Nephron progenitor cell (in vitro differentiated cells): ENCODE results near the gene GCK.

Experiments
- DNase-seq: peaks from one replicate; pipeline ENCODE4 v3.0.0; 2021
- H3K27ac Mint-ChIP-seq: 2 replicates; pipeline ENCODE4 v1.8.0; 2021; ENCODE audit warnings: mild to moderate bottlenecking, moderate library complexity, mixed read lengths
- H3K27me3 Mint-ChIP-seq: 2 replicates; pipeline ENCODE4 v1.8.0; 2021; ENCODE audit warnings: mild to moderate bottlenecking, low read depth, mixed read lengths; ENCODE audit not compliant: poor library complexity
- H3K36me3 Mint-ChIP-seq: 2 replicates; pipeline ENCODE4 v1.8.0; 2021; ENCODE audit warnings: low read depth, mixed read lengths
- H3K4me1 Mint-ChIP-seq: 2 replicates; pipeline ENCODE4 v1.8.0; 2021; ENCODE audit warnings: mixed read lengths
- H3K4me3 Mint-ChIP-seq: 2 replicates; pipeline ENCODE4 v1.8.0; 2021; ENCODE audit warnings: mild to moderate bottlenecking, moderate library complexity, mixed read lengths
- H3K9me3 Mint-ChIP-seq: 2 replicates; pipeline ENCODE4 v1.8.0; 2021; ENCODE audit warnings: mild to moderate bottlenecking, moderate library complexity, mixed read lengths
- TF ChIP-seq, protein P1 (sequence below): fragments of 200-600 bp; sonication (generic); IDR thresholded peaks from 2 replicates; pipeline ENCODE4 v1.5.0; 2021; ENCODE audit warnings: antibody characterized with exemption

GCK gene

DNA sequence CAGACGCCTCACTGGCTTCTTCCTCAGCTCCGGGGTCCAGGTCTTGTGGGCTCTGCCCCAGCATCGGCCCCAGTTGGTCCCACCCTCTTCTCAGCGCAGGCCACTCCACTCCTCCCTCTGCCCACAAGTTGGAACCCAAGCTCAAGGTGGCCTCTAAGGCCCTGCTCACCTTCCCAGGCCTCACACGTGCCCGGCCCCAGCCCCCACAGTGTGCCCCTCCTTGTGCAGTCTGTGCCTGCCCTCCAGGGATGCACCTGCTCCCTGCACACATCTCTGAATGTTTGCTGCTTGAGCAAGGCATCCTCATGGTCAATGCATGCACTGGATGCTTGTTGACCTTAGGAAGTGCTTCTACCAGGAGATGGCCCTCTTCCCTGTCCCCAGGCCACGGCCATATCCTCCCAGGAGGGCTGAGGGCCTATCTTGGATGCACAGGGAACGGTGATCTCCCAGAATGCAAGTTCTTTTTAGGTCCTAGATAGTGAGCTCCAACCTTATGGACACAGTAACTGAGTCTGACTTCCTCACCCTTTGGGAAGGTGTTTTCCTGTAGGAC is 92.8 kb downstream of the GCK start:
- TF ChIP-seq, protein P1, sequence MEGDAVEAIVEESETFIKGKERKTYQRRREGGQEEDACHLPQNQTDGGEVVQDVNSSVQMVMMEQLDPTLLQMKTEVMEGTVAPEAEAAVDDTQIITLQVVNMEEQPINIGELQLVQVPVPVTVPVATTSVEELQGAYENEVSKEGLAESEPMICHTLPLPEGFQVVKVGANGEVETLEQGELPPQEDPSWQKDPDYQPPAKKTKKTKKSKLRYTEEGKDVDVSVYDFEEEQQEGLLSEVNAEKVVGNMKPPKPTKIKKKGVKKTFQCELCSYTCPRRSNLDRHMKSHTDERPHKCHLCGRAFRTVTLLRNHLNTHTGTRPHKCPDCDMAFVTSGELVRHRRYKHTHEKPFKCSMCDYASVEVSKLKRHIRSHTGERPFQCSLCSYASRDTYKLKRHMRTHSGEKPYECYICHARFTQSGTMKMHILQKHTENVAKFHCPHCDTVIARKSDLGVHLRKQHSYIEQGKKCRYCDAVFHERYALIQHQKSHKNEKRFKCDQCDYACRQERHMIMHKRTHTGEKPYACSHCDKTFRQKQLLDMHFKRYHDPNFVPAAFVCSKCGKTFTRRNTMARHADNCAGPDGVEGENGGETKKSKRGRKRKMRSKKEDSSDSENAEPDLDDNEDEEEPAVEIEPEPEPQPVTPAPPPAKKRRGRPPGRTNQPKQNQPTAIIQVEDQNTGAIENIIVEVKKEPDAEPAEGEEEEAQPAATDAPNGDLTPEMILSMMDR, result no peak
- Mint-ChIP-seq H3K9me3 (peaks cover 3% of the 10 kb centered on the region), H3K27me3 (peaks cover 12% of the 10 kb centered on the region), H3K4me1 (peaks cover 40% of the 10 kb centered on the region), H3K36me3 (no peaks in the 10 kb centered on the region), H3K27ac (no peak overlapping the region), H3K4me3 (no peak overlapping the region)
- no peak for DNase-seq

DNA sequence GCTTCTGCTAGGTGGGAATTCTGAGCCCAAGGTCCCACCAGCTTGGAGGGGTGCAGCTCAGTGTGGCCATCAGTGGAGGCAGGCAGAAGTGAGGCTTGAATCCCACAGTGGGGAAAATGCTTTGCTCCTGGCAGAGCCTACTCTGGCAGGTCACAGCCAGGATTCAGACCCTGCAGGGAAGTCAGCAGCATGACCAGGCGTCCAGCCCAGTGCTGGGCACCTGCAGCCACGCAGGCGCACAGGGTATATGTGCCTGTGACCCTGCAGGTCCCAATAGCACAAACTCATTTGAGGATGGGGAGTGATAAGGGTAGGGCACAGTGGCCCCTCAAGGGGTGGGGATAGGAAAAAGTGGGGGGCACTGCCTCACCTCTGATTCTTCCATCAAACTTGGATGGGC is 93.5 kb downstream of the GCK start:
- TF ChIP-seq, protein P1, result no peak
- peaks cover 38% of the 10 kb centered on the region for H3K4me1 Mint-ChIP-seq
- DNase-seq, result no peak

DNA sequence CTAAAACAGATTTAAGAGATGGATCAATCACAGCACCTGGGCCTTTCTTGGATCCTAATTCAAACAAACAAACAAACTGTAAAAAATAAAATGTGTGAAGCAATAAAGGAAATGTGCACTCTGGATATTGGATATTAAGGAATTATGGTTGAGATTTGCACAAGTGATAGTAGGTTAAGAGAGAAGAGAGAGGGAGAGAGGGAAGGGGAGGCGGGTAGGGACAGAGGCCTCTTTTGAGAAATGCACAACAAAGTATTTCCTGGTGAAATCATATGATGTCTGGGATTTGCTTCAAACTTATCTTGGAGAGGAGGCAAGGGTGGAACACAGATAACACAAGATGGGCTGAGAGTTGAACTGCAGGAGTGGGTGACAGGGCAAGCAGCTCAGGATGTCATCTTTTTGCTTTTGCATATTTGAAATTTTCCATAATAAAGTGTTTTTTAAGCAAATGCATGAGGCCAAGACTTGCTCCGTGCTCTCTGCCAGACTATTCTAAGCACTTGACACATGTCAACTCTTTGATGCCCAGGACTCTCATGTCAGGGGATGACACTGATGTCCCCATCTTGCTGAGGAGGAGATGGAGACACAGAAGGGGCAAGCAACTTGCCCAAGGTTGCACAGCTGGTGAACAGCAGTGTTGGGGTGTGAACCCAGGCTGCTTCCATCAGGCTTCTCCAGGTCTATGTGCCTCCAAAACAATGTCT is 94.2 kb downstream of the GCK start:
- Mint-ChIP-seq H3K27ac (no peak overlapping the region), H3K27me3 (peaks cover 16% of the 10 kb centered on the region), H3K4me3 (no peak overlapping the region), H3K4me1 (peaks cover 31% of the 10 kb centered on the region), H3K36me3 (no peaks in the 10 kb centered on the region), H3K9me3 (peaks cover 3% of the 10 kb centered on the region)
- TF ChIP-seq, protein P1, result no peak
- DNase-seq, result no peak

More for the DNA sequence above, 93.5 kb downstream of the GCK start:
- H3K9me3 Mint-ChIP-seq, result peaks cover 3% of the 10 kb centered on the region
- no peak overlapping the region for H3K4me3 Mint-ChIP-seq
- H3K27me3 Mint-ChIP-seq, result peaks cover 14% of the 10 kb centered on the region
- no peak overlapping the region for H3K27ac Mint-ChIP-seq
- no peaks in the 10 kb centered on the region for H3K36me3 Mint-ChIP-seq

DNA sequence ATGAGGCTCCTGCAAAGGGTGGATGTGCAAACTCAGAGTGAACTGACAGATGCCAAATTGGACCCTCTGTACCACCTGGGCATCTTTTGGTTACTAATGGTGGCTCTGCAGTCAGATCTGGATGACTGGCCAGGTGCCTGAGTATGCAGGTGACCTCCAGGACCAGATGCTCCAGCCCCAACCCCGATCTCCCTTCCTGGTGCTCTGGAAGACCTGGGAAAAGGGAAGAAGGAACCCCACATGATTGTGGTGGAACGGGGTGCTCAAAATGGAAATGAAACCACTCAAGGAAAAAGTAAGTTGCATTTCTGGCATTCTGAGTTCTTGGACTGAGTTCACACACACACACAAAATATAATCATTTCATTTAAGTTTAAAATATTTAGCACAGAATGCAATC is 94.9 kb downstream of the GCK start:
- DNase-seq, result no peak
- TF ChIP-seq, protein P1, result no peak
- Mint-ChIP-seq H3K4me3 (no peak overlapping the region), H3K27me3 (peaks cover 16% of the 10 kb centered on the region), H3K4me1 (peaks cover 25% of the 10 kb centered on the region), H3K9me3 (peaks cover 3% of the 10 kb centered on the region), H3K36me3 (no peaks in the 10 kb centered on the region), H3K27ac (no peak overlapping the region)
